Type B pancreatic cell (in vitro differentiated cells): ENCODE results near the gene ITSN2. TPM values are rescaled to one million over a fixed set of nuclear protein-coding genes. Genes with fewer than 3 reads are reported as not detected.

Experiments
- DNase-seq: peaks from one replicate; pipeline ENCODE4 v3.0.0; 2021; ENCODE audit warnings: mixed read lengths; ENCODE audit not compliant: unreplicated experiment; ENCODE audit errors: extremely low spot score
- H3K27ac Mint-ChIP-seq: 2 replicates; pipeline ENCODE4 v1.8.0; 2021; ENCODE audit warnings: mild to moderate bottlenecking, mixed read lengths
- H3K27me3 Mint-ChIP-seq: 2 replicates; pipeline ENCODE4 v1.8.0; 2021; ENCODE audit warnings: mixed read lengths
- H3K36me3 Mint-ChIP-seq: 2 replicates; pipeline ENCODE4 v1.8.0; 2021; ENCODE audit warnings: mixed read lengths
- H3K4me1 Mint-ChIP-seq: one replicate; pipeline ENCODE4 v1.8.0; 2021; ENCODE audit warnings: mixed read lengths; ENCODE audit not compliant: unreplicated experiment
- H3K4me3 Mint-ChIP-seq: 2 replicates; pipeline ENCODE4 v1.8.0; 2021; ENCODE audit warnings: mild to moderate bottlenecking, mixed read lengths
- H3K9me3 Mint-ChIP-seq: 2 replicates; pipeline ENCODE4 v1.8.0; 2021; ENCODE audit warnings: mixed read lengths
- total RNA-seq: library from RNA; stranded (reverse); gene quantifications from 2 replicates; pipeline ENCODE4 v1.2.1, GENCODE V29; 2021; ENCODE audit warnings: low replicate concordance
- TF ChIP-seq, protein P1 (sequence below): fragments of 200-600 bp; sonication (generic); conservative IDR thresholded peaks from 2 replicates; pipeline ENCODE4 v1.5.0; 2021; ENCODE audit warnings: antibody characterized with exemption, mild to moderate bottlenecking

Gene ITSN2
- total RNA-seq, 1 donor from 2014 or later: 18.9 TPM

DNA sequence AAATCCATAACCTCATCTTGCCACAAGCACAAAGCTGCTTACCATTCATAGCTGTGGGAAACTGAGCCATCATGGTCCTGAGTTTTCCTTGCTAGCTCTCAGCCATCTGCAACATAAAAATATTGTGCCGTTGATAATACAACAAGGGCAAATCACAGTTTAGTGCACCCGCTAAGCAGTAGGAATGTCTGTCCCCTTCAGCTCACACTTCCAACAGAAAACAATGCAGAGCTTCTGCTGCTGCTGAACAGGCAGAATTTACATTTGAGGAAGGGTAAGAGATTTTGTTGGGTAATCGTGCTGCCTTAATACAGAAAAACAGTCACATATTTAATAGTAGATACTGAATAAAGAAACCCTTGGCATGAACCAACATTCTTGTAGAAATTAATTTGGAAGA, 32.3 kb downstream of the ITSN2 start:
- no peaks in the 10 kb centered on the region for H3K4me1 Mint-ChIP-seq
- no peak overlapping the region for H3K27ac Mint-ChIP-seq
- H3K27me3 Mint-ChIP-seq: no peaks in the 10 kb centered on the region
- H3K4me3 Mint-ChIP-seq: no peak overlapping the region
- no peak for DNase-seq
- TF ChIP-seq, protein P1, sequence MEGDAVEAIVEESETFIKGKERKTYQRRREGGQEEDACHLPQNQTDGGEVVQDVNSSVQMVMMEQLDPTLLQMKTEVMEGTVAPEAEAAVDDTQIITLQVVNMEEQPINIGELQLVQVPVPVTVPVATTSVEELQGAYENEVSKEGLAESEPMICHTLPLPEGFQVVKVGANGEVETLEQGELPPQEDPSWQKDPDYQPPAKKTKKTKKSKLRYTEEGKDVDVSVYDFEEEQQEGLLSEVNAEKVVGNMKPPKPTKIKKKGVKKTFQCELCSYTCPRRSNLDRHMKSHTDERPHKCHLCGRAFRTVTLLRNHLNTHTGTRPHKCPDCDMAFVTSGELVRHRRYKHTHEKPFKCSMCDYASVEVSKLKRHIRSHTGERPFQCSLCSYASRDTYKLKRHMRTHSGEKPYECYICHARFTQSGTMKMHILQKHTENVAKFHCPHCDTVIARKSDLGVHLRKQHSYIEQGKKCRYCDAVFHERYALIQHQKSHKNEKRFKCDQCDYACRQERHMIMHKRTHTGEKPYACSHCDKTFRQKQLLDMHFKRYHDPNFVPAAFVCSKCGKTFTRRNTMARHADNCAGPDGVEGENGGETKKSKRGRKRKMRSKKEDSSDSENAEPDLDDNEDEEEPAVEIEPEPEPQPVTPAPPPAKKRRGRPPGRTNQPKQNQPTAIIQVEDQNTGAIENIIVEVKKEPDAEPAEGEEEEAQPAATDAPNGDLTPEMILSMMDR: no peak
- no peaks in the 10 kb centered on the region for H3K9me3 Mint-ChIP-seq
- peaks cover 4% of the 10 kb centered on the region for H3K36me3 Mint-ChIP-seq

DNA sequence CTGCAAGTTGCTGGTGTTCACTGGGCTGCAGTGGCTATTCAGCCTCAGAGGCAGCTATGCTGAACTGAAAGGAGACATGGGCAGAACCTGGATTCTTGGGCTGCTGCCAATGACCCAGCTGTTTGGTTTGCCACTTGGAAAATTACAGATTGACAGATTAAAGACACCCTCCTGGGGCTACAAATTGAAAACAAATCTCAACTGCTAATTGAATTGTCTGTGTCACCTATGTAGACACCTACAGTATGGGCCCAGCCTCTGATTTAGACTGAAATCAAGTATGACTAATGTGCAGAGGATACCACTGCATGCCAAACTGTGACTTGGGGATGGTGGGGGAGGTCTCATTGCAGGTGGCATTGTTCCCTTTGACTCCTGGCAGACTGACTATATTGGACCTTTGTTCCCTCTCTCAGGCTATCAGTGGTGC, 42.8 kb downstream of the ITSN2 start:
- Mint-ChIP-seq H3K9me3 (no peaks in the 10 kb centered on the region), H3K27ac (no peak overlapping the region), H3K4me1 (no peaks in the 10 kb centered on the region), H3K27me3 (no peaks in the 10 kb centered on the region), H3K36me3 (peaks cover 4% of the 10 kb centered on the region), H3K4me3 (no peak overlapping the region)
- DNase-seq: no peak
- TF ChIP-seq, protein P1: no peak

DNA sequence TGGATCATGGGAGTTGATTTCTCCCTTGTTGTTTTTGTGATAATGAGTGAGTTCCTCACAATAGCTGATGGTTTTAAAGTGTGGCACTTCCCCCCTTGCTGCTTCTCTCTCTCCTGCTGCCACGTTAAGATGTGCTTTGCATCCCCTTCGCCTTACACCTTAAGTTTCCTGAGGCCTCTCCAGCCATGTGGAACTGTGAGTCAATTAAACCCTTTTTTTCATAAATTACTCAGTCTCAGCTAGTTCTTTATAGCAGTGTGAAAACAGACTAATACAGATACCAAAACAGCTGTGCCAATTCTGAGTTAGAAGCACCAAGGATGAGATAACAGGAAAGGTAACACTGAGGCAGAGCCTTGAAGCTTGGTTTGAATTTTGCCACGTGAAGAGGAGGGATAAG, 44.7 kb downstream of the ITSN2 start:
- H3K27ac Mint-ChIP-seq: no peak overlapping the region

DNA sequence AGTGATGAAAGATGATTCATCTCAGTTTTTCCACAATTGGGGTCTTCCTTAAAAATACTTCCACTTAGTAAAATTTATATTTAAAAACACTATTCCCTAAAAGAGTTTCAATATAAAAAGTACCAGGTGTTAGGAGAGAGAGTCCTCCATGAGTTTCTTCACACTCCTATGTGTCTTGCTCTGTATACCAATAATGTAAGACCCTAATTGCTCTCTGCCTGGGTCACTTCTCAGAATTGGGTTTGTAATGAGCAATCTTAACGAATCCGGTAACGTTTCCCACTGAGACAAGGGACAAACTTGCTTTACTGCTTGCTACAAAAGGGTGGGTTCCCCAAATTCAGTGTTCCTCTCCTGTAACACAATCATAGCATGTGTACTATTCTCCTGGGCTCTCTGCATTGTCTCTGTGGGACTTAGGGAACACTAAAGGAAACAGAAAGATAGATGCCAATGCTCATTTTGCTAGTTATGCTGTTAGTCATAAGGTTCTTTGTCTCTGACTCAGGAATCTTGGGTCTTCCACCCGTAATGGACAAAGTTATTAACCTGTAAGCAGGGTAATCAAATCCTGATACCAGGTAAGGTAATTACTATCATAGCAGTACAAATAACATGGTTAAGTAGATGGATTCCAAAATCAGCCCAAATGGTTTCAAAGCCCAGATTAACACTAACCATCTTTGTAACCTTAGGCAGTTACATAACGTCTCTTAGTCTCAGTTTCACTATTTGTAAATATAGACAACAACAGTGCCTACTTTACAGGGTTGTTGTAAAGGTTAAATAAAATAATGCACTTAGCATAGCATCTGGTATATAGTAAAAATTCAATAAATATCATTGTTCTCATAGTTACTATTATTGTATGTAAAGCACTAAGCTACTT, 46.3 kb downstream of the ITSN2 start:
- TF ChIP-seq, protein P1: no peak
- H3K4me3 Mint-ChIP-seq: no peak overlapping the region
- no peak overlapping the region for H3K27ac Mint-ChIP-seq
- no peaks in the 10 kb centered on the region for H3K27me3 Mint-ChIP-seq
- DNase-seq: no peak
- no peaks in the 10 kb centered on the region for H3K4me1 Mint-ChIP-seq
- no peaks in the 10 kb centered on the region for H3K9me3 Mint-ChIP-seq
- H3K36me3 Mint-ChIP-seq: peaks cover 8% of the 10 kb centered on the region

More for the DNA sequence above, 44.7 kb downstream of the ITSN2 start:
- Mint-ChIP-seq H3K4me1 (no peaks in the 10 kb centered on the region), H3K4me3 (no peak overlapping the region), H3K9me3 (no peaks in the 10 kb centered on the region), H3K27me3 (no peaks in the 10 kb centered on the region), H3K36me3 (peaks cover 4% of the 10 kb centered on the region)
- DNase-seq: no peak
- TF ChIP-seq, protein P1: no peak

DNA sequence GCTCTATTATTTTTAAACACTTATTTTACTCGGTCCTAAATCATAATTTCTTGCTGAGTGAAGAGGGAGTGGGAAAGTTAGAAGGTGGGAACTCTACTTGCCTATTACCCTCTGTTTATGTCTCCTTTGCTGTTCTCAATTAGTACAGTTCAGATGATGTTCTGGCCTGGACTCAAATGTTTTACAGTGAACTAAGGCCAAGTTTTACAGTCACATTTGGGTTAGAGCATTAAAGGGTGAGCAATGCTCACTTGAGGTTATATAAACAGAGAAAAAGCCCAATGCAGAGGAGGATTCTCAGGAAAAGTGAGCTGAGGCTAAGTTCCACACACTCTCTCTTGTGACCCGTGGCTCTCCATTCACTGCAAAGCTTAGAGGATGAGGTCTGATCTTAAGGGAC, 52.4 kb downstream of the ITSN2 start:
- Mint-ChIP-seq H3K36me3 (peaks cover 14% of the 10 kb centered on the region), H3K27me3 (no peaks in the 10 kb centered on the region), H3K4me1 (peaks cover 3% of the 10 kb centered on the region), H3K27ac (no peak overlapping the region), H3K9me3 (no peaks in the 10 kb centered on the region), H3K4me3 (no peak overlapping the region)
- TF ChIP-seq, protein P1: no peak
- DNase-seq: no peak
